Activated naive CD8-positive, alpha-beta T cell treated with anti-CD3 and anti-CD28 coated beads, Interleukin-2, amount 50 U/mL, for 24 hours (primary cell): ENCODE results near the gene PSME3.
A peak's percentile ranks its signal among the peaks of the same experiment; 100 is the strongest.

Experiments
- ATAC-seq: fragments of 150-1000 bp; cut with Tn5 transposase; one replicate; pipeline ENCODE4 v1.10.0; 2021
- DNase-seq: peaks from one replicate; pipeline ENCODE4 v3.0.0; 2021
- H3K27ac Mint-ChIP-seq: one replicate; pipeline ENCODE4 v1.8.0; 2021; ENCODE audit warnings: mild to moderate bottlenecking, mixed read lengths
- H3K27me3 Mint-ChIP-seq: one replicate; pipeline ENCODE4 v1.8.0; 2021; ENCODE audit warnings: mixed read lengths
- H3K36me3 Mint-ChIP-seq: one replicate; pipeline ENCODE4 v1.8.0; 2021; ENCODE audit warnings: low read depth, mixed read lengths
- H3K4me1 Mint-ChIP-seq: one replicate; pipeline ENCODE4 v1.8.0; 2021; ENCODE audit warnings: mixed read lengths
- H3K4me3 Mint-ChIP-seq: one replicate; pipeline ENCODE4 v1.8.0; 2021; ENCODE audit warnings: mild to moderate bottlenecking, moderate library complexity, mixed read lengths
- H3K9me3 Mint-ChIP-seq: one replicate; pipeline ENCODE4 v1.8.0; 2021; ENCODE audit warnings: mixed read lengths

Gene PSME3

GRCh38 chr17:42803074-42803883 lies 29.9 kb upstream of the PSME3 start:
- Mint-ChIP-seq H3K36me3 (peaks cover 2% of the 10 kb centered on the region), H3K9me3 (peaks cover 4% of the 10 kb centered on the region), H3K27me3 (peaks cover 2% of the 10 kb centered on the region), H3K27ac (no peak overlapping the region), H3K4me1 (peaks cover 6% of the 10 kb centered on the region), H3K4me3 (no peak overlapping the region)
- DNase-seq (no peak), ATAC-seq (no peak)

GRCh38 chr17:42804918-42805367 lies 28.3 kb upstream of the PSME3 start:
- no peak overlapping the region for H3K27ac Mint-ChIP-seq
- H3K4me3 Mint-ChIP-seq, result no peak overlapping the region
- DNase-seq (no peak), ATAC-seq (no peak)
- H3K9me3 Mint-ChIP-seq, result no peaks in the 10 kb centered on the region
- H3K36me3 Mint-ChIP-seq, result no peaks in the 10 kb centered on the region
- H3K4me1 Mint-ChIP-seq, result no peaks in the 10 kb centered on the region
- H3K27me3 Mint-ChIP-seq, result no peaks in the 10 kb centered on the region

- no peaks in the 10 kb centered on the region for H3K4me1 Mint-ChIP-seq
- H3K27ac Mint-ChIP-seq, result no peak overlapping the region
- ATAC-seq, result no peak
- H3K36me3 Mint-ChIP-seq, result peaks cover 9% of the 10 kb centered on the region
- H3K27me3 Mint-ChIP-seq, result no peaks in the 10 kb centered on the region
- no peak for DNase-seq
- no peak overlapping the region for H3K4me3 Mint-ChIP-seq
- no peaks in the 10 kb centered on the region for H3K9me3 Mint-ChIP-seq
Measured at GRCh38 chr17:42806249-42806648, 26.9 kb upstream of the PSME3 start.

DNA sequence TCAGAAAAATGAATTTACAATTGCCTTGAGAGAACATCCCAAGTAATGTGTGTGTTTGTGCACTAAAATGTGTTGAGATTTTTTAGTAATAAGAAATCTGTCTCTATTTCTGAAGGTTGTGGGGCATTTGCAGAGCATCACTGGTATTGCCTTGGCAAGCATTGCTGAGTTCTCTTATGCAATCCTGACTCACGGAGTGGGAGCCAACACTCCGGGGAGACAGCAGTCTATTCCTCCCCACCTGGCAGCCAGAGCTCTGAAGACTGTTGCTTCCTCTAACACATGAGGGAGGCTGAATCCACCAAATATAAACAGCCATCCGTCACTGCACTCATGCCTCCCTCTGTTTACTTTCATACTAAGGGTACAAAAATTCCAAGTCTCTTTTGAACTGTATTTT lies 23.9 kb upstream of the PSME3 start:
- Mint-ChIP-seq H3K36me3 (peaks cover 17% of the 10 kb centered on the region), H3K4me1 (no peaks in the 10 kb centered on the region), H3K27me3 (no peaks in the 10 kb centered on the region), H3K4me3 (no peak overlapping the region), H3K27ac (no peak overlapping the region), H3K9me3 (no peaks in the 10 kb centered on the region)
- ATAC-seq (no peak), DNase-seq (no peak)

- Mint-ChIP-seq H3K36me3 (peaks cover 53% of the 10 kb centered on the region), H3K4me1 (no peaks in the 10 kb centered on the region), H3K9me3 (no peaks in the 10 kb centered on the region), H3K27me3 (no peaks in the 10 kb centered on the region), H3K4me3 (no peak overlapping the region), H3K27ac (no peak overlapping the region)
- DNase-seq, result no peak
- no peak for ATAC-seq
Measured at GRCh38 chr17:42814633-42815399, 18.4 kb upstream of the PSME3 start.

GRCh38 chr17:42817866-42818265 lies 15.3 kb upstream of the PSME3 start:
- Mint-ChIP-seq H3K9me3 (no peaks in the 10 kb centered on the region), H3K27ac (no peak overlapping the region), H3K27me3 (no peaks in the 10 kb centered on the region), H3K4me3 (no peak overlapping the region), H3K4me1 (peaks cover 24% of the 10 kb centered on the region), H3K36me3 (peaks cover 56% of the 10 kb centered on the region)
- DNase-seq, result no peak
- no peak for ATAC-seq

DNA sequence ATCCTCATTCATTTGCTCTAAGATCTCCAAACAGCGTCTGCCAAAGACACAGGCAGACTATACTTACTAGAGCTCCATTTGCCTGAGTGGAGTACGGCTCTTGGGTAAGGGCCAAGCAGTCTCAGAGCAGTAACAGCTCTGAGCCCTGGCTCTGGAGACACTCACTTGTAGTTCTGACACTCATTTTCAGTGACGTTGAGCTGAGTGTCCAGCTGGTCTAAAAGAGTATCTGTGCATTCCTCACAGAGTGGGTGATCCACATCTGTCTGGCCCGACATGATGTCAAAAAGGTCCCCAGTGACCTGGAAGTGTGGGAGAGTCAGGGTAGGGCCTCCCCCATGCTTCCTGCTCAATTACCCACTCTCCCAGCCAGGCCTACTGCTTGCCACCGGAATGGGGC lies 14.8 kb upstream of the PSME3 start:
- no peaks in the 10 kb centered on the region for H3K9me3 Mint-ChIP-seq
- H3K4me1 Mint-ChIP-seq, result peaks cover 26% of the 10 kb centered on the region
- H3K27ac Mint-ChIP-seq, result no peak overlapping the region
- DNase-seq (no peak), ATAC-seq (no peak)
- no peak overlapping the region for H3K4me3 Mint-ChIP-seq
- peaks cover 56% of the 10 kb centered on the region for H3K36me3 Mint-ChIP-seq
- H3K27me3 Mint-ChIP-seq, result no peaks in the 10 kb centered on the region

DNA sequence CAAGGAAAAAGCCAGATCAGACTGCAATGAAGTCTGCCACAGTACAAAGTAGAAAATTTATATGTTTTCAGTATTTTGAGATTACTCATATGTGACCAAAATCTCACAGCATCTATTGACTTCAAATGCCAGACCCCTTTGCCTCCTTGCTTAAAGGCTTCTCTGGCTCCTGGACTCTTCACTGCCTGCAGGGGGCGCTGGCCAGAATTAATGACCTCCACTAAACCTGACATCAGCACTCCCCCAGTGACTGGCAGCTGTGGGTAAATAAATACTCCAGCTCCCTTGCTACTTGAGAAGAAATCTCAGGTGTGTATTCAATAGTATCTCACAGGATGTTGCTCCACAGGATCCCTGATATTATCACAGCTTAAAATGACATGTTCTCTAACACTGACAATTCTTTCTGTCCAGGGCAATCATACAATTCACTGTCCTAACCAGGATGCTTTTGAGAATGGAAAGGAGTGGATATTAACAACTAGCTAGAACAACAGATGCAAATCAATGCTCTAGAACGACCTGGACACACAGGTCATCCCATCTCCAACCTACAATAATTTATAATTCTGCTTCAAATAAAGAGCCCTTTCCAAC lies 13.2 kb upstream of the PSME3 start:
- Mint-ChIP-seq H3K27ac (peak overlapping the region; percentile 5), H3K4me1 (peaks cover 35% of the 10 kb centered on the region), H3K36me3 (peaks cover 40% of the 10 kb centered on the region), H3K4me3 (no peak overlapping the region), H3K27me3 (no peaks in the 10 kb centered on the region), H3K9me3 (no peaks in the 10 kb centered on the region)
- peak; percentile 30 for ATAC-seq
- peak; percentile 79 for DNase-seq

DNA sequence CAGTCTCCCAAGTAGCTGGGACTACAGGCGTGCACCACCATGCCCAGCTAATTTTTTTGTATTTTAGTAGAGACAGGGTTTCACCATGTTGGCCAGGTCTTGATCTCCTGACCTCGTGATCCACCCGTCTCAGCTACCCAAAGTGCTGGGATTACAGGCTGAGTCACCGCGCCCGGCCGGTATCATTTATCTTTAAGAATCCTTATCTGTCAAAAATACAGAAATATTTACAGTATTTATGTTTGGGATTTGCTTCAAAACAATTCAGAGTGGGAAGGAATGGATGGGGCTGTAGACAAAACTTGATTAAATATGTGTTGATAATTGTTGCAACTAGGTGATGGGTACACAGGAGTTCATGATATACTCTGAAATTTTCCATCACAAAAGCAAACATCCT lies 12.0 kb upstream of the PSME3 start:
- Mint-ChIP-seq H3K27me3 (no peaks in the 10 kb centered on the region), H3K27ac (no peak overlapping the region), H3K4me3 (no peak overlapping the region), H3K4me1 (peaks cover 35% of the 10 kb centered on the region), H3K9me3 (no peaks in the 10 kb centered on the region), H3K36me3 (peaks cover 32% of the 10 kb centered on the region)
- DNase-seq (no peak), ATAC-seq (no peak)

GRCh38 chr17:42827472-42827871 lies 5.7 kb upstream of the PSME3 start:
- H3K4me1 Mint-ChIP-seq, result peaks cover 23% of the 10 kb centered on the region
- H3K36me3 Mint-ChIP-seq, result peaks cover 2% of the 10 kb centered on the region
- no peak overlapping the region for H3K4me3 Mint-ChIP-seq
- peaks cover 3% of the 10 kb centered on the region for H3K27me3 Mint-ChIP-seq
- H3K27ac Mint-ChIP-seq, result no peak overlapping the region
- DNase-seq (no peak), ATAC-seq (no peak)
- no peaks in the 10 kb centered on the region for H3K9me3 Mint-ChIP-seq

DNA sequence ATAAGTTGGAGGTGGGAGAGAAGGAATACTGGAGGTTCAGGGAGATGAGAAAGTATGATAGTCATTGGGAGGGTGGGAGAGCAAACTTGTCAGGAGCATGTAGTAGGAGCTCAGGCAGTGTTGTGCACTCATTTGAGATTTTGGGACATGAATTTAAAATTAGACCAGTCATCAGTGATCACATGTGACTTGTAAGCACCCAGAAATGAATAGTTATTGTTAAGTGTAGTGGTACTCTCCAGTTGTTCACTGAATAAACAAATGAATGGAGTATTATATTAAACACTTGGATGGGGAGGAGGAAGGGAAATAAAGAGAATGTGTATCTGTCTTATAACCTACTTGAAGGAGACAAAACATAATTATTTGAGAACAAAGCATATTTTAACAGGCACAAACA lies 2.2 kb upstream of the PSME3 start:
- Mint-ChIP-seq H3K27ac (no peak overlapping the region), H3K9me3 (no peaks in the 10 kb centered on the region), H3K4me3 (no peak overlapping the region), H3K36me3 (peaks cover 18% of the 10 kb centered on the region), H3K27me3 (peaks cover 3% of the 10 kb centered on the region), H3K4me1 (peaks cover 25% of the 10 kb centered on the region)
- ATAC-seq (no peak), DNase-seq (no peak)

DNA sequence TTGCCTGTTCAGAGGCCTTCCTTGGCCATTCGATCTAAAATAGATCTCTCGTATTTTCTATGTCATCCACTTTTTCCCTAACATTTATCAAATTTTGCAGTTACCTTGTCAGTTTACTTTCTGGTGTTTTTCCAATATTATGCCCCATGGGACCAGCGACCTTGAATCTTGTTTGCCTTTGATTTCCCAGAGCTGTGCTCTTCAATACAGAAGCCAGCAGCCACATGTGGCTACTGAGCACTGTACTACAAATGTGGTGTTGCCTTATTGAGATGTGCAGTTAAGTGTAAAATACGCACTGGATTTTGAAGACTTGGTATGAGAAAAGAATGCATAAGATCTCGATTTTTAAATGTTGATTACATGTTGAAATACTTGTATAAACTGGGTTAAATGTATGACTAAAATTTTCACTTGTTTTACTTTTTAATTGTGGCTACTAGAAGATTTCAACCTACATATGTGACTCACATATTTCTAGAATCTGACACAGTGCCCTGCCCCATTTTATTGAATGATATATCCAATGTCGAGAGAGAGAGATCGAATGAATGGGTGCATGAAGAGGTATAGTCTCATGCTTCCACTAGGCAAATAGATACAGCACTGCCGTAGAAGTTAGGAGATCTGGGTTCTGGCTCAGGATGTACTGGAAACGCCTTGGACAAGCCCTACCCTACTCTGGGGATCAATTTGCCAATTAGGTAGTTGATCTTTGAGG lies 824 bp upstream of the PSME3 start:
- Mint-ChIP-seq H3K4me3 (peak overlapping the region; percentile 96), H3K27me3 (peaks cover 2% of the 10 kb centered on the region), H3K9me3 (no peaks in the 10 kb centered on the region), H3K4me1 (peaks cover 29% of the 10 kb centered on the region), H3K27ac (peak overlapping the region; percentile 99), H3K36me3 (peaks cover 26% of the 10 kb centered on the region)
- ATAC-seq (peak; percentile 21), DNase-seq (no peak)

DNA sequence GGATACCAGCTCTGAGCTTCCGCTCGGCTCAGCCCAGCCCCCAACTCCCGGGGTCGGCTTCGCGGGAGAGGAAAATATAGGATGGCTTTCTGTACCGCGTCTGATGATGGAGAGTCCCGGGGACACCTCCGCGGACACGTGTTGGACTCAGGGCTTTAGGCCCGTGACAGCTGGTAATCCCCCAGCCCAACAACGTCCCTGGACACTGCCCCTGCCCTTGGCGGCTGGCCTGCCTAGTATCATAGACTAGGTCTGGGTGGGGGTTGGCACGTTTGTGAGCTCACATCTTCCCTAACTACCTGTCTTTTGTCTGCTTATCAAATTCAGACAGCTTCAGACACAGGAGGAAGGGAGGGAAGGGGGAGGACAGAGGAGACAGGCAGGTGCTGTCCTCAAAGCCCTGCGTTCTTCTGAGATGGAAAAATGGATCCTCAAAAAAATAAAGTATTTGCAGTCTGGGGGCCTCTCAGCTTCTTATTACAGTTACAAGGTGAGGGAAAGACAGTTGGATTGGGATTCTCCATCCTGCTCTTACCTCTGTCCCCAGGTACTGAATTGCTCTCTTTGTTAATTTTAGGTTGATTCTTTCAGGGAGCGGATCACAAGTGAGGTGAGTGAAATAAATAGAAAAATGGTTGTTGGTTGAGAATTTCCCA lies 698 bp downstream of the PSME3 start:
- Mint-ChIP-seq H3K27ac (peak overlapping the region; percentile 99), H3K36me3 (peaks cover 39% of the 10 kb centered on the region), H3K4me3 (peak overlapping the region; percentile 96), H3K4me1 (peaks cover 31% of the 10 kb centered on the region), H3K9me3 (no peaks in the 10 kb centered on the region), H3K27me3 (no peaks in the 10 kb centered on the region)
- DNase-seq, result peak; percentile 16
- ATAC-seq, result no peak

DNA sequence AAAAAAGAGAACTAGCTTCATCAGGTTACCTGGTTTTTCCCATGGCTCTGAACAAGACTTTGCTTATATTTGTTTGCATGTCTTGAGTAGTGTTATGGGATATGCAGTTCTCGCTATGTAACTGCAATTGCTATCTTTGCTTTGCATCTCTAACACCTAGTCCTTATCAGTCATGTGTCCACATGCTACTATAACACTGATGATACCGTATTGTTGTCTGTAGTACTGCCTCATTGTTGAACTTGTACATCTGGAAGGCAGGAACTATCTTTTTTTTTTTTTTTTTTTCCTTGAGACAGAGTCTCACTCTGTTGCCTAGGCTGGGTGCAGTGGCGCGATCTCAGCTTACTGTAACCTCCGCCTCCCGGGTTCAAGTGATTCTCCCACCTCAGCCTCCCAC lies 2.5 kb downstream of the PSME3 start:
- no peaks in the 10 kb centered on the region for H3K27me3 Mint-ChIP-seq
- DNase-seq, result no peak
- H3K27ac Mint-ChIP-seq, result no peak overlapping the region
- peaks cover 33% of the 10 kb centered on the region for H3K4me1 Mint-ChIP-seq
- ATAC-seq, result no peak
- no peak overlapping the region for H3K4me3 Mint-ChIP-seq
- H3K36me3 Mint-ChIP-seq, result peaks cover 49% of the 10 kb centered on the region
- H3K9me3 Mint-ChIP-seq, result no peaks in the 10 kb centered on the region
